ENCODE measurements around the gene ZMIZ1.

ZMIZ1 gene

GRCh38 chr10:79065853-79066252 lies 2.9 kb upstream of the ZMIZ1 start:
- peaks cover 5% of the 10 kb centered on the region for H3K4me1 ChIP-seq (ENCODE audit: control insufficient read depth, insufficient read depth, low read length)
- H3K4me3 ChIP-seq (ENCODE audit: low read depth, low read length) = no peak overlapping the region
- H3K27ac ChIP-seq (ENCODE audit: extremely low read depth, low read depth, low read length) = no peak overlapping the region
- CTCF ChIA-PET = interaction anchor here (0.6 to 3.9 kb wide), 3 partner anchors 9 to 130 kb away, joined by 3 to 19 read pairs (median 7); no protein-coding TSS in a partner anchor
- POLR2A ChIA-PET = interaction anchor here (1.2 kb wide), 1 partner anchor 17 kb away, joined by 3 read pairs; no protein-coding TSS in a partner anchor
- TF ChIP-seq HOXD13 (CRISPR knock-in tag; IDR thresholded peaks at IDR 0.05; ENCODE audit: borderline replicate concordance) = no peak
- TF ChIP-seq, protein P1, sequence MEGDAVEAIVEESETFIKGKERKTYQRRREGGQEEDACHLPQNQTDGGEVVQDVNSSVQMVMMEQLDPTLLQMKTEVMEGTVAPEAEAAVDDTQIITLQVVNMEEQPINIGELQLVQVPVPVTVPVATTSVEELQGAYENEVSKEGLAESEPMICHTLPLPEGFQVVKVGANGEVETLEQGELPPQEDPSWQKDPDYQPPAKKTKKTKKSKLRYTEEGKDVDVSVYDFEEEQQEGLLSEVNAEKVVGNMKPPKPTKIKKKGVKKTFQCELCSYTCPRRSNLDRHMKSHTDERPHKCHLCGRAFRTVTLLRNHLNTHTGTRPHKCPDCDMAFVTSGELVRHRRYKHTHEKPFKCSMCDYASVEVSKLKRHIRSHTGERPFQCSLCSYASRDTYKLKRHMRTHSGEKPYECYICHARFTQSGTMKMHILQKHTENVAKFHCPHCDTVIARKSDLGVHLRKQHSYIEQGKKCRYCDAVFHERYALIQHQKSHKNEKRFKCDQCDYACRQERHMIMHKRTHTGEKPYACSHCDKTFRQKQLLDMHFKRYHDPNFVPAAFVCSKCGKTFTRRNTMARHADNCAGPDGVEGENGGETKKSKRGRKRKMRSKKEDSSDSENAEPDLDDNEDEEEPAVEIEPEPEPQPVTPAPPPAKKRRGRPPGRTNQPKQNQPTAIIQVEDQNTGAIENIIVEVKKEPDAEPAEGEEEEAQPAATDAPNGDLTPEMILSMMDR (tag by site-specific recombination; IDR thresholded peaks at IDR 0.05) = no peak
- no peak for TF ChIP-seq ZNF202 (tag by site-specific recombination; IDR thresholded peaks at IDR 0.05; ENCODE audit: borderline replicate concordance)
- TF ChIP-seq, protein P2, sequence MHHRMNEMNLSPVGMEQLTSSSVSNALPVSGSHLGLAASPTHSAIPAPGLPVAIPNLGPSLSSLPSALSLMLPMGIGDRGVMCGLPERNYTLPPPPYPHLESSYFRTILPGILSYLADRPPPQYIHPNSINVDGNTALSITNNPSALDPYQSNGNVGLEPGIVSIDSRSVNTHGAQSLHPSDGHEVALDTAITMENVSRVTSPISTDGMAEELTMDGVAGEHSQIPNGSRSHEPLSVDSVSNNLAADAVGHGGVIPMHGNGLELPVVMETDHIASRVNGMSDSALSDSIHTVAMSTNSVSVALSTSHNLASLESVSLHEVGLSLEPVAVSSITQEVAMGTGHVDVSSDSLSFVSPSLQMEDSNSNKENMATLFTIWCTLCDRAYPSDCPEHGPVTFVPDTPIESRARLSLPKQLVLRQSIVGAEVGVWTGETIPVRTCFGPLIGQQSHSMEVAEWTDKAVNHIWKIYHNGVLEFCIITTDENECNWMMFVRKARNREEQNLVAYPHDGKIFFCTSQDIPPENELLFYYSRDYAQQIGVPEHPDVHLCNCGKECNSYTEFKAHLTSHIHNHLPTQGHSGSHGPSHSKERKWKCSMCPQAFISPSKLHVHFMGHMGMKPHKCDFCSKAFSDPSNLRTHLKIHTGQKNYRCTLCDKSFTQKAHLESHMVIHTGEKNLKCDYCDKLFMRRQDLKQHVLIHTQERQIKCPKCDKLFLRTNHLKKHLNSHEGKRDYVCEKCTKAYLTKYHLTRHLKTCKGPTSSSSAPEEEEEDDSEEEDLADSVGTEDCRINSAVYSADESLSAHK (tag by site-specific recombination; IDR thresholded peaks at IDR 0.05) = no peak
- no peak for TF ChIP-seq ZNF558 (tag by site-specific recombination; IDR thresholded peaks at IDR 0.05)
- TF ChIP-seq ZNF785 (tag by site-specific recombination; IDR thresholded peaks at IDR 0.05) = no peak
- TF ChIP-seq EGR2 (tag by site-specific recombination; IDR thresholded peaks at IDR 0.05; ENCODE audit: low read depth) = no peak
- TF ChIP-seq, protein P3, sequence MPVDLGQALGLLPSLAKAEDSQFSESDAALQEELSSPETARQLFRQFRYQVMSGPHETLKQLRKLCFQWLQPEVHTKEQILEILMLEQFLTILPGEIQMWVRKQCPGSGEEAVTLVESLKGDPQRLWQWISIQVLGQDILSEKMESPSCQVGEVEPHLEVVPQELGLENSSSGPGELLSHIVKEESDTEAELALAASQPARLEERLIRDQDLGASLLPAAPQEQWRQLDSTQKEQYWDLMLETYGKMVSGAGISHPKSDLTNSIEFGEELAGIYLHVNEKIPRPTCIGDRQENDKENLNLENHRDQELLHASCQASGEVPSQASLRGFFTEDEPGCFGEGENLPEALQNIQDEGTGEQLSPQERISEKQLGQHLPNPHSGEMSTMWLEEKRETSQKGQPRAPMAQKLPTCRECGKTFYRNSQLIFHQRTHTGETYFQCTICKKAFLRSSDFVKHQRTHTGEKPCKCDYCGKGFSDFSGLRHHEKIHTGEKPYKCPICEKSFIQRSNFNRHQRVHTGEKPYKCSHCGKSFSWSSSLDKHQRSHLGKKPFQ (tag by site-specific recombination; IDR thresholded peaks at IDR 0.05) = no peak
- TF ChIP-seq ZNF23 (tag by site-specific recombination; IDR thresholded peaks at IDR 0.05; ENCODE audit: borderline replicate concordance) = no peak
- no peak for TF ChIP-seq ZNF10 (tag by site-specific recombination; IDR thresholded peaks at IDR 0.05)
- no peak for TF ChIP-seq ZNF747 (tag by site-specific recombination; IDR thresholded peaks at IDR 0.05)
- no peak for TF ChIP-seq ZNF140 (tag by site-specific recombination; IDR thresholded peaks at IDR 0.05)
- TF ChIP-seq, protein P4, sequence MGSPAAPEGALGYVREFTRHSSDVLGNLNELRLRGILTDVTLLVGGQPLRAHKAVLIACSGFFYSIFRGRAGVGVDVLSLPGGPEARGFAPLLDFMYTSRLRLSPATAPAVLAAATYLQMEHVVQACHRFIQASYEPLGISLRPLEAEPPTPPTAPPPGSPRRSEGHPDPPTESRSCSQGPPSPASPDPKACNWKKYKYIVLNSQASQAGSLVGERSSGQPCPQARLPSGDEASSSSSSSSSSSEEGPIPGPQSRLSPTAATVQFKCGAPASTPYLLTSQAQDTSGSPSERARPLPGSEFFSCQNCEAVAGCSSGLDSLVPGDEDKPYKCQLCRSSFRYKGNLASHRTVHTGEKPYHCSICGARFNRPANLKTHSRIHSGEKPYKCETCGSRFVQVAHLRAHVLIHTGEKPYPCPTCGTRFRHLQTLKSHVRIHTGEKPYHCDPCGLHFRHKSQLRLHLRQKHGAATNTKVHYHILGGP (tag by site-specific recombination; IDR thresholded peaks at IDR 0.05) = no peak
- no peak for TF ChIP-seq ZNF292 (tag by site-specific recombination; IDR thresholded peaks at IDR 0.05; ENCODE audit: borderline replicate concordance, low read depth)
- no peak for TF ChIP-seq MYNN (tag by site-specific recombination; IDR thresholded peaks at IDR 0.05; ENCODE audit: borderline replicate concordance)
- TF ChIP-seq ZNF664 (tag by site-specific recombination; IDR thresholded peaks at IDR 0.05) = no peak
- TF ChIP-seq IKZF3 (tag by site-specific recombination; IDR thresholded peaks at IDR 0.05) = no peak
- TF ChIP-seq ZNF600 (tag by site-specific recombination; IDR thresholded peaks at IDR 0.05) = no peak
- TF ChIP-seq ZNF658 (tag by site-specific recombination; IDR thresholded peaks at IDR 0.05) = no peak
- no peaks in the 10 kb centered on the region for H3K36me3 ChIP-seq (ENCODE audit: control insufficient read depth in 2 of 2, insufficient read depth in 1 of 2, low read length in 2 of 2)
- no peaks in the 10 kb centered on the region for H3K9me3 ChIP-seq (ENCODE audit: control insufficient read depth, insufficient read depth, low read depth, low read length)

Measured in HEK293 (cell line).